Measurements from ENCODE around the gene ZC3H12D.

DNA sequence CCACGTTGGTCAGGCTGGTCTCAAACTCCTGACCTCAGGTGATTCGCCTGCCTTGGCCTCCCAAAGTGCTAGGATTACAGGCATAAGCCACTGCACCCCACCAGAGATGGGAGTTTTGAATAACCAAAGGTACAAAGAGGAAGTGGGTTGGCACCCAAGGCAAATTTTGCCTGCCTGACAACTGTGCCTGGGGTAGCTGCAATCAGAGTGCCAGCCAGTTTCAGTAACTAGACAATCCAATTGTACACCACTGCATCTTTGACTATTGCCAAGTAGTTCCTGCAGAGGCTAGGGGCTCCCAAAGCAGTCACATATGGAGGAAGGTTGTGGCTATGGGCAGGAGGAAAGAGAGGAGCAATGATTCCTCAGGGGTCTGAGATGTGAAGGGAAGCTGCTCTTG lies 16.6 kb downstream of the ZC3H12D start:
- TF ChIP-seq, protein P1, sequence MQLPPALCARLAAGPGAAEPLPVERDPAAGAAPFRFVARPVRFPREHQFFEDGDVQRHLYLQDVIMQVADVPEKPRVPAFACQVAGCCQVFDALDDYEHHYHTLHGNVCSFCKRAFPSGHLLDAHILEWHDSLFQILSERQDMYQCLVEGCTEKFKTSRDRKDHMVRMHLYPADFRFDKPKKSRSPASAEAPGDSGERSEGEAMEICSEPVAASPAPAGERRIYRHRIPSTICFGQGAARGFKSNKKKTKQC (CRISPR knock-in tag; IDR thresholded peaks at IDR 0.05) = no peak
- TF ChIP-seq, protein P2, sequence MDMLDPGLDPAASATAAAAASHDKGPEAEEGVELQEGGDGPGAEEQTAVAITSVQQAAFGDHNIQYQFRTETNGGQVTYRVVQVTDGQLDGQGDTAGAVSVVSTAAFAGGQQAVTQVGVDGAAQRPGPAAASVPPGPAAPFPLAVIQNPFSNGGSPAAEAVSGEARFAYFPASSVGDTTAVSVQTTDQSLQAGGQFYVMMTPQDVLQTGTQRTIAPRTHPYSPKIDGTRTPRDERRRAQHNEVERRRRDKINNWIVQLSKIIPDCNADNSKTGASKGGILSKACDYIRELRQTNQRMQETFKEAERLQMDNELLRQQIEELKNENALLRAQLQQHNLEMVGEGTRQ (CRISPR knock-in tag; IDR thresholded peaks at IDR 0.05) = no peak
- TF ChIP-seq DACH1 (IDR thresholded peaks at IDR 0.05; ENCODE audit: partially characterized antibody) = no peak
- TF ChIP-seq, protein P3, sequence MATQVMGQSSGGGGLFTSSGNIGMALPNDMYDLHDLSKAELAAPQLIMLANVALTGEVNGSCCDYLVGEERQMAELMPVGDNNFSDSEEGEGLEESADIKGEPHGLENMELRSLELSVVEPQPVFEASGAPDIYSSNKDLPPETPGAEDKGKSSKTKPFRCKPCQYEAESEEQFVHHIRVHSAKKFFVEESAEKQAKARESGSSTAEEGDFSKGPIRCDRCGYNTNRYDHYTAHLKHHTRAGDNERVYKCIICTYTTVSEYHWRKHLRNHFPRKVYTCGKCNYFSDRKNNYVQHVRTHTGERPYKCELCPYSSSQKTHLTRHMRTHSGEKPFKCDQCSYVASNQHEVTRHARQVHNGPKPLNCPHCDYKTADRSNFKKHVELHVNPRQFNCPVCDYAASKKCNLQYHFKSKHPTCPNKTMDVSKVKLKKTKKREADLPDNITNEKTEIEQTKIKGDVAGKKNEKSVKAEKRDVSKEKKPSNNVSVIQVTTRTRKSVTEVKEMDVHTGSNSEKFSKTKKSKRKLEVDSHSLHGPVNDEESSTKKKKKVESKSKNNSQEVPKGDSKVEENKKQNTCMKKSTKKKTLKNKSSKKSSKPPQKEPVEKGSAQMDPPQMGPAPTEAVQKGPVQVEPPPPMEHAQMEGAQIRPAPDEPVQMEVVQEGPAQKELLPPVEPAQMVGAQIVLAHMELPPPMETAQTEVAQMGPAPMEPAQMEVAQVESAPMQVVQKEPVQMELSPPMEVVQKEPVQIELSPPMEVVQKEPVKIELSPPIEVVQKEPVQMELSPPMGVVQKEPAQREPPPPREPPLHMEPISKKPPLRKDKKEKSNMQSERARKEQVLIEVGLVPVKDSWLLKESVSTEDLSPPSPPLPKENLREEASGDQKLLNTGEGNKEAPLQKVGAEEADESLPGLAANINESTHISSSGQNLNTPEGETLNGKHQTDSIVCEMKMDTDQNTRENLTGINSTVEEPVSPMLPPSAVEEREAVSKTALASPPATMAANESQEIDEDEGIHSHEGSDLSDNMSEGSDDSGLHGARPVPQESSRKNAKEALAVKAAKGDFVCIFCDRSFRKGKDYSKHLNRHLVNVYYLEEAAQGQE (IDR thresholded peaks at IDR 0.05; ENCODE audit: borderline replicate concordance) = no peak
- TF ChIP-seq, protein P3 (CRISPR knock-in tag; IDR thresholded peaks at IDR 0.05; ENCODE audit: low read depth) = no peak
- TF ChIP-seq, protein P4, sequence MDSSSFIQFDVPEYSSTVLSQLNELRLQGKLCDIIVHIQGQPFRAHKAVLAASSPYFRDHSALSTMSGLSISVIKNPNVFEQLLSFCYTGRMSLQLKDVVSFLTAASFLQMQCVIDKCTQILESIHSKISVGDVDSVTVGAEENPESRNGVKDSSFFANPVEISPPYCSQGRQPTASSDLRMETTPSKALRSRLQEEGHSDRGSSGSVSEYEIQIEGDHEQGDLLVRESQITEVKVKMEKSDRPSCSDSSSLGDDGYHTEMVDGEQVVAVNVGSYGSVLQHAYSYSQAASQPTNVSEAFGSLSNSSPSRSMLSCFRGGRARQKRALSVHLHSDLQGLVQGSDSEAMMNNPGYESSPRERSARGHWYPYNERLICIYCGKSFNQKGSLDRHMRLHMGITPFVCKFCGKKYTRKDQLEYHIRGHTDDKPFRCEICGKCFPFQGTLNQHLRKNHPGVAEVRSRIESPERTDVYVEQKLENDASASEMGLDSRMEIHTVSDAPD (CRISPR knock-in tag; IDR thresholded peaks at IDR 0.05) = no peak
- no peak for TF ChIP-seq NFRKB (IDR thresholded peaks at IDR 0.05; ENCODE audit: low read depth)
- no peak for TF ChIP-seq CBX3 (IDR thresholded peaks at IDR 0.05; ENCODE audit: borderline replicate concordance in 1 of 2, low read length in 2 of 2)
- TF ChIP-seq KDM5B (IDR thresholded peaks at IDR 0.05; ENCODE audit: insufficient replicate concordance, low read depth, low read length) = no peak
- TF ChIP-seq, protein P5, sequence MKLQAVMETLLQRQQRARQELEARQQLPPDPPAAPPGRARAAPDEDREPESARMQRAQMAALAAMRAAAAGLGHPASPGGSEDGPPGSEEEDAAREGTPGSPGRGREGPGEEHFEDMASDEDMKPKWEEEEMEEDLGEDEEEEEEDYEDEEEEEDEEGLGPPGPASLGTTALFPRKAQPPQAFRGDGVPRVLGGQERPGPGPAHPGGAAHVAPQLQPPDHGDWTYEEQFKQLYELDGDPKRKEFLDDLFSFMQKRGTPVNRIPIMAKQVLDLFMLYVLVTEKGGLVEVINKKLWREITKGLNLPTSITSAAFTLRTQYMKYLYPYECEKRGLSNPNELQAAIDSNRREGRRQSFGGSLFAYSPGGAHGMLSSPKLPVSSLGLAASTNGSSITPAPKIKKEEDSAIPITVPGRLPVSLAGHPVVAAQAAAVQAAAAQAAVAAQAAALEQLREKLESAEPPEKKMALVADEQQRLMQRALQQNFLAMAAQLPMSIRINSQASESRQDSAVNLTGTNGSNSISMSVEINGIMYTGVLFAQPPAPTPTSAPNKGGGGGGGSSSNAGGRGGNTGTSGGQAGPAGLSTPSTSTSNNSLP (IDR thresholded peaks at IDR 0.05; ENCODE audit: borderline replicate concordance, low read depth, low read length) = no peak
- no peak for TF ChIP-seq CHD1 (IDR thresholded peaks at IDR 0.05; ENCODE audit: low read length)
- TF ChIP-seq, protein P6, sequence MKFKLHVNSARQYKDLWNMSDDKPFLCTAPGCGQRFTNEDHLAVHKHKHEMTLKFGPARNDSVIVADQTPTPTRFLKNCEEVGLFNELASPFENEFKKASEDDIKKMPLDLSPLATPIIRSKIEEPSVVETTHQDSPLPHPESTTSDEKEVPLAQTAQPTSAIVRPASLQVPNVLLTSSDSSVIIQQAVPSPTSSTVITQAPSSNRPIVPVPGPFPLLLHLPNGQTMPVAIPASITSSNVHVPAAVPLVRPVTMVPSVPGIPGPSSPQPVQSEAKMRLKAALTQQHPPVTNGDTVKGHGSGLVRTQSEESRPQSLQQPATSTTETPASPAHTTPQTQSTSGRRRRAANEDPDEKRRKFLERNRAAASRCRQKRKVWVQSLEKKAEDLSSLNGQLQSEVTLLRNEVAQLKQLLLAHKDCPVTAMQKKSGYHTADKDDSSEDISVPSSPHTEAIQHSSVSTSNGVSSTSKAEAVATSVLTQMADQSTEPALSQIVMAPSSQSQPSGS (CRISPR knock-in tag; IDR thresholded peaks at IDR 0.05) = no peak
- TF ChIP-seq, protein P7, sequence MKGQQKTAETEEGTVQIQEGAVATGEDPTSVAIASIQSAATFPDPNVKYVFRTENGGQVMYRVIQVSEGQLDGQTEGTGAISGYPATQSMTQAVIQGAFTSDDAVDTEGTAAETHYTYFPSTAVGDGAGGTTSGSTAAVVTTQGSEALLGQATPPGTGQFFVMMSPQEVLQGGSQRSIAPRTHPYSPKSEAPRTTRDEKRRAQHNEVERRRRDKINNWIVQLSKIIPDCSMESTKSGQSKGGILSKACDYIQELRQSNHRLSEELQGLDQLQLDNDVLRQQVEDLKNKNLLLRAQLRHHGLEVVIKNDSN (CRISPR knock-in tag; IDR thresholded peaks at IDR 0.05) = no peak
- TF ChIP-seq GABPB1 (CRISPR knock-in tag; IDR thresholded peaks at IDR 0.05) = no peak
- TF ChIP-seq, protein P8, sequence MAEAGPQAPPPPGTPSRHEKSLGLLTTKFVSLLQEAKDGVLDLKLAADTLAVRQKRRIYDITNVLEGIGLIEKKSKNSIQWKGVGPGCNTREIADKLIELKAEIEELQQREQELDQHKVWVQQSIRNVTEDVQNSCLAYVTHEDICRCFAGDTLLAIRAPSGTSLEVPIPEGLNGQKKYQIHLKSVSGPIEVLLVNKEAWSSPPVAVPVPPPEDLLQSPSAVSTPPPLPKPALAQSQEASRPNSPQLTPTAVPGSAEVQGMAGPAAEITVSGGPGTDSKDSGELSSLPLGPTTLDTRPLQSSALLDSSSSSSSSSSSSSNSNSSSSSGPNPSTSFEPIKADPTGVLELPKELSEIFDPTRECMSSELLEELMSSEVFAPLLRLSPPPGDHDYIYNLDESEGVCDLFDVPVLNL (CRISPR knock-in tag; IDR thresholded peaks at IDR 0.05; ENCODE audit: low read depth) = no peak

All from K562 (cell line).